Measurements from ENCODE around the gene ADAR.

ADAR gene

DNA sequence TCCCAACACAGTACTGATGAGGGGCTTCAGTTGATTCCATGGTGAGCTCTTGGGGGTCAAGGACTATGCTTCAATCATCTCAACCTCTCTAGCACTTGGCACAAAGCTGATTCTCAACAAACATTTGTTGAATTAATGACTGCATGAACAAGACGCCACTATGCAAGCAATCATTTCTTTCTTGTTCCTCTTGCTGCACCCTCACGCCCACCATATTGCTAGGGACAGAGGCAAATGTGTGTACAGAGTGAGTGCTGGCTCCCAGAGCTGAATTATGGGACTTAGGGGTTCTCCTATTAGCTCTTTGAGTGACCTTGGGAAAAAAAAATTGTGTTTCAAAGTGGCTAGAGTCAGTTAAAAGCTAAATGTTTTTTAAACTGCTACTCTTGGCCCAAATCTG is 2.5 kb downstream of the ADAR start:
- Mint-ChIP-seq H3K4me3 (peak overlapping the region; percentile 63), H3K4me1 (ENCODE audit: low read depth) (peaks cover 55% of the 10 kb centered on the region), H3K27ac (peak overlapping the region; percentile 46), H3K9me3 (no peaks in the 10 kb centered on the region), H3K36me3 (ENCODE audit: low read depth) (peaks cover 38% of the 10 kb centered on the region), H3K27me3 (ENCODE audit: low read depth) (no peaks in the 10 kb centered on the region)

DNA sequence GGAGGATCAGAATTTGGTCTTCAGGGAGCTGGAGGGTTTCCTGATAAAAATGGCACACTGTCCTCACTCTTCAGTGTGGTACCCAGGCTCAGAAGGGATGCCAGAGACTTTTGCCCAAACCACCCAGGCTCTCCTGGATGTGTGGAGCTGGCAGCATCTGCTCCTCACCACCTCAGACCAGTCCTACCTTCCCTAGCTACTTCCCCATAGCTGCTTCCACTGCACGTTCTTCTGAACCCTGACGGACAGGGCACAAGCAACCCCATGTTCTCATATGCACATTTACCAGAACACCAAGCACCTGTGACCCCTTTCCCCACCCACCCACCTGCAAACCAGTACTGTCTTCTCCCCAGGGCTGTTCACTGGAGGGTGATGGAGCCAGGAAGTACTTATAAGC is 4.7 kb downstream of the ADAR start:
- no peak overlapping the region for H3K4me3 Mint-ChIP-seq
- H3K27me3 Mint-ChIP-seq (ENCODE audit: low read depth) = no peaks in the 10 kb centered on the region
- H3K4me1 Mint-ChIP-seq (ENCODE audit: low read depth) = peaks cover 50% of the 10 kb centered on the region
- peaks cover 47% of the 10 kb centered on the region for H3K36me3 Mint-ChIP-seq (ENCODE audit: low read depth)
- no peaks in the 10 kb centered on the region for H3K9me3 Mint-ChIP-seq
- H3K27ac Mint-ChIP-seq = no peak overlapping the region

DNA sequence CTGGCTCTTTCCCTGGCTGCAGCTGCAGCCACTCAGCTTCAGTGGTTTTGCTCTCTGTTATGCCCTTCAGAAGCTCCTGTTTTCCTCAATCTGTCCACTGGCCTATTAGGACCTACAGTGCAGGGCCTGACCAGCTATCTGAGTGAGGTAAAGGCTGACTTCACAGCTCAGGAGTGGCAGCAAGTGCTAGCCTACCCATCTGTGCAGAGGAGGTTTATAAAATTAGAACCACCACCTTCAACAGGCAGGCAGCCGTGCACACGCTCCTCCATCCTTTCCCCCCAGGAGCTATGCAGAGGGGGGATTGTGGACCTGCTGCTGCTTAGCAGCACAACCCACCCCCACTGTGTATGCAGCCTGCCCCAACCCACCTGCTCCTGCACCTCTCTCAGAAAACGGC is 8.3 kb downstream of the ADAR start:
- Mint-ChIP-seq H3K27ac (no peak overlapping the region), H3K9me3 (no peaks in the 10 kb centered on the region), H3K27me3 (ENCODE audit: low read depth) (no peaks in the 10 kb centered on the region), H3K36me3 (ENCODE audit: low read depth) (peaks cover 52% of the 10 kb centered on the region), H3K4me1 (ENCODE audit: low read depth) (peaks cover 40% of the 10 kb centered on the region), H3K4me3 (no peak overlapping the region)

DNA sequence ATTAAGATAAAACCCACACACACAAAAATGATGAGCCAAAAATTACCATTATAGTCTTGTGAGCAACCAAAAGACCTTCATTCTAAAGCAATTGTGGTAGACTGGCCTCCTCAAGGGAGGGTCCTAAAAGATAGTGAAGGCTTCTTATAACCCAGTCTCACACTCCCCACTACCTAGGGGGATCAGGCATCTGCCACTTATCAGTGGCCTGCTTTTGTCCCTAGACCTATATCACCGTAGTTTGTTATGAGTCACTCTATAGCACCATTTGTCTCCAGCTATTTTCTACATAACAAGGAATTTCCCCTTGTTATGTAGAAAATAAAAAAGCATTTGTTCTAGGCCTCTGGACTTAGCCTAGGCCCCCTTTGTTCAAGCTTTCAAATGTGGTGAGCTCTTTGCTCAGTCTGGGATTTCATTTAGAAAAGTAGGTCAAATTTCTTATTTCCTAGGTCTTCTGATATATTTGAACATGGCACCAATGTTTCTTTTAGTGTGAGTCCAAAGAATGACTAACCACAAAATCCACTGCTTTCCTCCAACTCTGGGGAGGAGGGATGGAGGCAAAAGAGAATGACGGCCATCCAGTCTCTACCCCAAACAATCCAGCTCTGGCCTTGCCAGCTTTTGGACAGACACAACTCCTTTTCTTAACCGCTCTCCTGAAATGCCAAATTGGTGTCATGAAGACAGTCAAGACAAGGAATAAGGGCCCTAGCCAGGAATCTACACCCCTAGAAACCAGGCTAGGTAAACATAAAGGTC is 8.9 kb downstream of the ADAR start:
- Mint-ChIP-seq H3K27ac (peak overlapping the region; percentile 26), H3K36me3 (ENCODE audit: low read depth) (peaks cover 53% of the 10 kb centered on the region), H3K27me3 (ENCODE audit: low read depth) (no peaks in the 10 kb centered on the region), H3K4me1 (ENCODE audit: low read depth) (peaks cover 38% of the 10 kb centered on the region), H3K4me3 (no peak overlapping the region), H3K9me3 (no peaks in the 10 kb centered on the region)

DNA sequence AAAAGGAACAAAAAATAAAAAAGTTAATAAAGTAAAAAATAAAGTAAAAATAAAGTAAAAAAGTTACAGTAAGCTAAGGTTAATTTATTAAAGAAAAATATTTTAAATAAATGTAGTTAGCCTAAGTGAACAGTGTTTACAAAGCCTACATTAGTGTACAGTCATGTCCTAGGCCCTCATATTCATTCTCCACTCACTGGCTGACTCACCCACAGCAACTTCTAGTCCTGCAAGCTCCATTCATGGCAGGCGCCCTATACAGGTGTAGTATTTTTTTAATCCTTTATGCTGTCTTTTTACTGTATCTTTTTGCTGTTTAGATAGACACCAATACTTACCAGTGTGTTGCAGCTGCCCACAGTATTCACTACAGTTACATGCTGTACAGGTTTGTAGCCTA is 12.4 kb downstream of the ADAR start:
- H3K9me3 Mint-ChIP-seq = no peaks in the 10 kb centered on the region
- H3K4me1 Mint-ChIP-seq (ENCODE audit: low read depth) = peaks cover 25% of the 10 kb centered on the region
- H3K4me3 Mint-ChIP-seq = no peak overlapping the region
- H3K27me3 Mint-ChIP-seq (ENCODE audit: low read depth) = no peaks in the 10 kb centered on the region
- peaks cover 63% of the 10 kb centered on the region for H3K36me3 Mint-ChIP-seq (ENCODE audit: low read depth)
- H3K27ac Mint-ChIP-seq = no peak overlapping the region

DNA sequence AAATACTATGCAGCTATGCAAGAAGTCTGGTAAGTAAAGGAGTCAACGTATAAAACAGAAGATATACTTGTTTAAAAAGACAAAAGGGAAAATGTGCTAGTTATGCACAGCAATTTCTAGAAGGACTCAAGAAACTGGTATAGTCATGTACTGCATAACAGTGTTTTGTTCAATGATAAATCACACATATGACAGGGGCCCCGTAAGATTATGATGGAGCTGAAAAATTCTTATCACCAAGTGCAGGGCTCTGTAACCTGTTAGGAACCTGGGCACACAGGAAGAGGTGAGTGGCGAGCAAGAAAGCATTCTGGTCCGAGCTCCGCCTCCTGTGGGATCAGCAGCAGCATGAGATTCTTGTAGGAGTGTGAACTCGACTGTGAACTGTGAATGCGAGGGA is 13.2 kb downstream of the ADAR start:
- no peaks in the 10 kb centered on the region for H3K27me3 Mint-ChIP-seq (ENCODE audit: low read depth)
- H3K27ac Mint-ChIP-seq = no peak overlapping the region
- H3K9me3 Mint-ChIP-seq = no peaks in the 10 kb centered on the region
- peaks cover 66% of the 10 kb centered on the region for H3K36me3 Mint-ChIP-seq (ENCODE audit: low read depth)
- no peak overlapping the region for H3K4me3 Mint-ChIP-seq
- H3K4me1 Mint-ChIP-seq (ENCODE audit: low read depth) = peaks cover 19% of the 10 kb centered on the region

DNA sequence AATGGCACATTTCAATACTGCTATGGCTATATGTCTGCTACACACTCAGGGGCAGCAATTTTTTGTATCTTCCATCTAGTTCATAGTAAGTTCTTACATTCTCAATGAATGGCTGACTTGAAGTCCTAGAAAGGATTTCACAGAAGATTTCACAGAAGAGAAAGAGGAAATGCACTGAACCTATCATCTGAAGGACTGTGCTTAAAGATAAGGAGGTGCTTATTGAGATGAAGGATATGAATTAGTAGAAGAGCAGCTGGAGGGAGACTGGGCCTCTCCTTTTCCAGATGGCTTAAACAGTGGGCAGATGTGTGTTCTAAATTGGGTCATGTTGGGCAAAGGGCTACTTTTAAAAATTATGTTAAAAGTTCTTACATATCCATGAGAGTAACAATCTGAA is 14.6 kb downstream of the ADAR start:
- peaks cover 14% of the 10 kb centered on the region for H3K4me1 Mint-ChIP-seq (ENCODE audit: low read depth)
- no peaks in the 10 kb centered on the region for H3K27me3 Mint-ChIP-seq (ENCODE audit: low read depth)
- H3K27ac Mint-ChIP-seq = no peak overlapping the region
- no peaks in the 10 kb centered on the region for H3K9me3 Mint-ChIP-seq
- no peak overlapping the region for H3K4me3 Mint-ChIP-seq
- peaks cover 70% of the 10 kb centered on the region for H3K36me3 Mint-ChIP-seq (ENCODE audit: low read depth)

DNA sequence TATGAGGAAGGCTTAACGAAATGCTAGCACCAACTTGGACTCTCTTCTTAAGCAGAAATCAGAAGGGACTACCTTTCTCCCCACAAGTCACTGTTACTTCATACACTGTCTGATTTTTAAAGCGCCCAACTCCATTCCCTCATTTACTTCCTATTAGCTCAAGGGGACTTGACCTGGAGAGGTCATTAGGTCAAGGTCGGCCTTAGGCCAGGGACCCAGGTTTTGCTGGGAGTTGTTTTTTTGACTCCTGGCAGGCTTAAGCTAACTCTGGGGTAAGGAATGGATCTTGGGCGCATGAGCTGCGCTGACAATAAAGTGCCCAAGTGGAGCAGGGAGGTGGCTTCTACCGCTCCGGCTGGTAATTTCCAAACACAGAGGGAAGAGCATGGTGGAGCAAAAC is 16.8 kb downstream of the ADAR start:
- Mint-ChIP-seq H3K27ac (no peak overlapping the region), H3K4me1 (ENCODE audit: low read depth) (peaks cover 17% of the 10 kb centered on the region), H3K27me3 (ENCODE audit: low read depth) (no peaks in the 10 kb centered on the region), H3K36me3 (ENCODE audit: low read depth) (peaks cover 76% of the 10 kb centered on the region), H3K9me3 (no peaks in the 10 kb centered on the region), H3K4me3 (no peak overlapping the region)

DNA sequence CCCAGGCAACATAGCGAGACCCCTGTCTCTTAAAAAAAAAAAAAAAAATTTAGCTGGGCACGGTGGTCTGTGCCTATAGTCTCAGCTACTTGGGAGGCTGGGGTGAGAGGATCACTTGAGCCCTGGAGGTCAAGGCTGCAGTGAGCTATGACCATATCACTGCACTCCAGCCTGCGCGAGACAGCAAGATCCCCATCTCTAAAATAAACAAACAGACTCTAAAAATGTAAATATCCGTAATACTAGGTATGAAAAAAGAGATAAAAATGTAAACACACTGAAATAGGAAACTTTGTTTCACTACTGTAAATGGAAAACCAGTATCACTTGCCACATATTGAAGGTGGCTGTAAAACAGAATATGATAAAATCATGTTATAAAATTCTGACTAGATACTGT is 17.2 kb downstream of the ADAR start:
- no peak overlapping the region for H3K4me3 Mint-ChIP-seq
- H3K4me1 Mint-ChIP-seq (ENCODE audit: low read depth) = peaks cover 17% of the 10 kb centered on the region
- no peaks in the 10 kb centered on the region for H3K9me3 Mint-ChIP-seq
- no peaks in the 10 kb centered on the region for H3K27me3 Mint-ChIP-seq (ENCODE audit: low read depth)
- no peak overlapping the region for H3K27ac Mint-ChIP-seq
- peaks cover 78% of the 10 kb centered on the region for H3K36me3 Mint-ChIP-seq (ENCODE audit: low read depth)

DNA sequence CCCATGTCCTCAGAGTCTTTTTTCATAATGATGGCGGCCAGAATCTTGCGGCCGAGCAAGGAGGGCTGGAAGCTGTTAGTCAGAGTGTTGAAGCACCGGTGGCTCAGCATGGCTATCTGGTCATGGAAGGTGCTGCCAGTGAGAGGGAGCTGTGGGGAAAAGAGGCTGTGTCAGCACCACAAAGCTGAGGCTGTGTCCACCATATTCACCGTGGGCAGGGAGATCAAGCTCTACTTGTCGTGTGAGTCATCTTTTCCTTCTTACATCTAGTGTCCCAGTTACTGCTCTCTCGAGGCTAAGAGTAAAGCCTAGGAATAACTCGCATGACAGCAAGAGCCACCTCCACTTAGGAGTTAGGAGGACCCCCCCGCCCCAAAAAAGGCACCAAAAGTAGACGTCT is 18.2 kb downstream of the ADAR start:
- no peaks in the 10 kb centered on the region for H3K27me3 Mint-ChIP-seq (ENCODE audit: low read depth)
- H3K27ac Mint-ChIP-seq = no peak overlapping the region
- peaks cover 80% of the 10 kb centered on the region for H3K36me3 Mint-ChIP-seq (ENCODE audit: low read depth)
- peaks cover 17% of the 10 kb centered on the region for H3K4me1 Mint-ChIP-seq (ENCODE audit: low read depth)
- no peak overlapping the region for H3K4me3 Mint-ChIP-seq
- H3K9me3 Mint-ChIP-seq = no peaks in the 10 kb centered on the region

DNA sequence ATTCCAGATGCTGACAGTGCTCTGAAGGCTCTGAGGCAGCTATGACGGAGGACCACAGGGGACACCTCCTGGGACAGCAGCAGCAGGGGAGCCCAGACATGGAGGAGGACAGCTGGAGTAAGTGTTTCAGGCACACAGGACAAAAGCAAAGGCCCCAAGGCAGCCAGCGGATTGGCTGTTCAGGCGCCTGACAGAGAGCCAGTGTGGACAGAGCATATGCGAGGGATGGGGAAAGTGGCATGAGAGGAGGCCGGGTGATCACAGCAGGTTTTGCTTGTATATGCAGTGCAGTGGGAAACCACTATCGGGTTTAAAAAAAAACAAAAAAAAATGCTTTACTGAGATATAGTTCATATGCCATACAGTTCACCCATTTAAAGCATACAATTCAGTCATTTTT is 21.3 kb downstream of the ADAR start:
- Mint-ChIP-seq H3K27ac (no peak overlapping the region), H3K4me1 (ENCODE audit: low read depth) (peaks cover 9% of the 10 kb centered on the region), H3K36me3 (ENCODE audit: low read depth) (peaks cover 85% of the 10 kb centered on the region), H3K4me3 (no peak overlapping the region), H3K27me3 (ENCODE audit: low read depth) (no peaks in the 10 kb centered on the region), H3K9me3 (no peaks in the 10 kb centered on the region)

DNA sequence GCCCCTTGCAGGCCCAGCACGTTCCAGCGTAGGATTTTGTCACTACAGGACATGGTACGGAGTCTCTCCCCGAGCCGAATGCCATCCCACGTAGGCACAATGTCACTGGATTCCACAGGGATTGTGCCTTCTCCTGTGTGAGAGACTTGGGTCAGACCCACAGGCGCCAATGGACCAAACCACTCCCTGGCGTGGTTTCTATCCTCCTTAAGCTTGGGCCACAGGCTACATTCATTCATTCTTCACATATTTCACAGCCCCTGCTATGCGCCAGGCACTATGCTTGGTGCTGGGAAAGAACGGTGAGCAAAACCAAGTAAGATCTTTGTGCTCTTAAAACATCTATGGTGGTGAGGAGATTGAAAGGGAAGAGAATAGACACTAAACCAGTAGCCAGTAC is 21.8 kb downstream of the ADAR start:
- H3K27me3 Mint-ChIP-seq (ENCODE audit: low read depth) = no peaks in the 10 kb centered on the region
- H3K27ac Mint-ChIP-seq = no peak overlapping the region
- no peaks in the 10 kb centered on the region for H3K9me3 Mint-ChIP-seq
- H3K4me1 Mint-ChIP-seq (ENCODE audit: low read depth) = peaks cover 7% of the 10 kb centered on the region
- peaks cover 83% of the 10 kb centered on the region for H3K36me3 Mint-ChIP-seq (ENCODE audit: low read depth)
- no peak overlapping the region for H3K4me3 Mint-ChIP-seq

DNA sequence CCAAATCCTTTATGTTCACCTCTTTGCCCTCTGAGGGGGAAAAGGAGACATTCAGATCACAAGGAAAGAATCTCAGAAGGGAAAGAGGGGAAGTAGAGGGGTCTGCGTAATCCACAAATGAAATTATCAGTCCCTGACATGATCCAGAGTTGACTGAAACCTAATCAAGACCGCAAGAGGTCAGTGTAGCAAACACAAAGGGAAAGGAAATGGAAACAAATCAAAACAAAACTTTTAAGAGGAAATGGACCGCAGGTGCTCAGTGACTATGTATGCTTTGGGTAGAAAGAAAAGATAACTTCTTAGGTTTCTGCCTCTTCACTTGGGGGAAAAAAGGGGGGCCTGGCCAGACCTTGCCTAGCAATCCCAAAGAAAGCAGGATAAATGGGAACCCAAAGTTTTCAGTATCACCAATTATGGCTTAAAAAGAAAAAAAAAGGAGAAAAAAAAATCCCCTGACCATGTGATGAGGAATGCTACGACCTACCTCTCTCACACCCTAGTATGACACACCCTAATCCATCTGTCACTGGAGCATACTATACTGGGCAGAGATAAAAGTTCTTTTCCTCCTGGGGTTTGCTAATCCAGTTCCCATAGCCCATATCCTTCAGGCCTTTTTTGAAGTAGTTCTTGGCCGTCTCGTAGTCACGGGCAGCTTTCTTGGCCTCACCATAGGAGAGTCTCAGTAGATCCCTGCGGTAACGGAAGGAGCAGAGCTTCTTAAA is 23.6 kb downstream of the ADAR start:
- H3K36me3 Mint-ChIP-seq (ENCODE audit: low read depth) = peaks cover 77% of the 10 kb centered on the region
- no peak overlapping the region for H3K4me3 Mint-ChIP-seq
- no peak overlapping the region for H3K27ac Mint-ChIP-seq
- H3K4me1 Mint-ChIP-seq (ENCODE audit: low read depth) = peaks cover 6% of the 10 kb centered on the region
- H3K9me3 Mint-ChIP-seq = no peaks in the 10 kb centered on the region
- H3K27me3 Mint-ChIP-seq (ENCODE audit: low read depth) = no peaks in the 10 kb centered on the region

DNA sequence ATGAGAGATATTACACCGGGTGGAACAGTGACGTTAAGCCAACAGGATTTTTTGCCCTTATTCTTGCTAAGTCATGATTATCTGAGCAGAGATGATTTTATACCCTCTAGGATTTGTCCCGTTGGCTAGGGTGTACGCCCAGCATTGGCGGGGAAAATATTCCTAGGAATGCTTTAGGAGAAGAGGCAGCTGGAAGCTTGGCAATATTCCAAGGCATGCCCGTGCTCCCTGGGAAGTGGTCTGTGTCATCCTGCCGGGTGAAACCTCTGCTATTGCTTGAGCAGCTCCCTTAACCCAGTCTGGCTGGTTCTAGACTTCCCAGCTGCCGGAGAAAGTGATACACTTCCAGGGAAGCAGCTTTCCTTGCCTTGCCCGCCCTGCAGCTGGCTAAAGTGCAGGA is 24.2 kb downstream of the ADAR start:
- no peaks in the 10 kb centered on the region for H3K9me3 Mint-ChIP-seq
- H3K4me1 Mint-ChIP-seq (ENCODE audit: low read depth) = peaks cover 6% of the 10 kb centered on the region
- H3K27me3 Mint-ChIP-seq (ENCODE audit: low read depth) = no peaks in the 10 kb centered on the region
- H3K27ac Mint-ChIP-seq = no peak overlapping the region
- peaks cover 76% of the 10 kb centered on the region for H3K36me3 Mint-ChIP-seq (ENCODE audit: low read depth)
- H3K4me3 Mint-ChIP-seq = no peak overlapping the region

DNA sequence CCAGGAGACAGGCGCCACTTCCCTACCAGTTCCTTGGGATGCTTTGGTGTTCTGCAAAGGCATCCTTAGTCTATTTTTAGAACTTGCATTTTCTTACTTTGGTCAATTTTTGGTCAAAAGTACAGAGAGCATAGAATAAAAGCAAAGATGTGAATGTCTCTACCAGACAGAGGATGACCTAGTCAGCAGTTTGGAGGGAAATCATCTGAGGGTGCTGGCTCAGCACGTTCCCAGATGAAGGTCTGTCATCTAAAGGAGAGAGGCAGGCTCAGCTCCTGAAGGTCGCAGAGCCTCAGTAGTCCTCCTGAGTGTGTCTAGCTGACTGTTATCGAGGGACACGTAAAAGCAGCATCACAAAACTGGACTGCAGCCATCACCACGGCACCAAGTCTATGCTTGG is 25.1 kb downstream of the ADAR start:
- H3K27me3 Mint-ChIP-seq (ENCODE audit: low read depth) = no peaks in the 10 kb centered on the region
- H3K36me3 Mint-ChIP-seq (ENCODE audit: low read depth) = peaks cover 70% of the 10 kb centered on the region
- no peak overlapping the region for H3K27ac Mint-ChIP-seq
- H3K9me3 Mint-ChIP-seq = no peaks in the 10 kb centered on the region
- H3K4me3 Mint-ChIP-seq = no peak overlapping the region
- H3K4me1 Mint-ChIP-seq (ENCODE audit: low read depth) = peaks cover 6% of the 10 kb centered on the region

All from T-helper 1 cell treated with Interleukin-12 subunit alpha and Interleukin-12 subunit beta and Interleukin-4 antibody, amounts not matched to agents 30 μg/mL and 1 μg/mL, for 36 hours (primary cell).